IMR-90 (cell line): Measurements from ENCODE around the gene BPIFA1. TPM values are rescaled to one million over a fixed set of nuclear protein-coding genes. Genes with fewer than 3 reads are reported as not detected.

ENCODE experiments used
- ATAC-seq: fragments of 200-7000 bp; cut with Tn5 transposase; 2 replicates; pipeline ENCODE4 v1.9.1; 2020; ENCODE audit warnings: low read depth, mild to moderate bottlenecking, moderate library complexity
- BruUV-seq: library from RNA; stranded (reverse); fragments of 400-500 nt; replicated peaks from 2 replicates; lab custom pipeline; 2021; lab: Mats Ljungman, UMichigan
- CTCF ChIA-PET: fragments of 300-600 bp; formaldehyde crosslinking; extraction: SDS; loops from one replicate; lab custom pipeline; 2021; ENCODE audit warnings: antibody characterized with exemption; lab: Yijun Ruan, JAX
- POLR2A ChIA-PET: fragments of 300-600 bp; sonication (Branson Sonifier 250); formaldehyde crosslinking; loops from one replicate; lab custom pipeline; 2022; ENCODE audit warnings: antibody characterized with exemption; ENCODE audit not compliant: unreplicated experiment; lab: Charles Lee
- DNase-seq: peaks from one replicate; pipeline ENCODE4 v3.0.0; 2013
- H2AFZ ChIP-seq: replicated peaks from 2 replicates; pipeline ENCODE3; 2013; ENCODE audit warnings: low read length, mild to moderate bottlenecking; ENCODE audit not compliant: poor library complexity
- H2AK5ac ChIP-seq: 2 replicates; pipeline ENCODE4 v1.6.1; 2013; ENCODE audit warnings: low read depth, low read length, inconsistent platforms
- H2AK9ac ChIP-seq: replicated peaks from 2 replicates; pipeline ENCODE3; 2013; ENCODE audit warnings: mild to moderate bottlenecking, low read depth, low read length, moderate library complexity; ENCODE audit not compliant: poor library complexity
- H2BK120ac ChIP-seq: 2 replicates; pipeline ENCODE4 v1.6.1; 2013; ENCODE audit warnings: low read depth, low read length, inconsistent platforms
- H2BK15ac ChIP-seq: 3 replicates; pipeline ENCODE4 v1.6.1; 2013; ENCODE audit warnings: low read depth, low read length, inconsistent platforms
- H2BK20ac ChIP-seq: 2 replicates; pipeline ENCODE4 v1.6.1; 2013; ENCODE audit warnings: low read depth, mild to moderate bottlenecking, inconsistent platforms, low read length, moderate library complexity
- H2BK5ac ChIP-seq: 2 replicates; pipeline ENCODE4 v1.6.1; 2013; ENCODE audit warnings: mild to moderate bottlenecking, low read depth, low read length, inconsistent platforms; ENCODE audit not compliant: poor library complexity, severe bottlenecking
- H3K14ac ChIP-seq: replicated peaks from 2 replicates; pipeline ENCODE4 v1.6.1; 2013; ENCODE audit warnings: low read depth, low read length, inconsistent platforms
- H3K18ac ChIP-seq: 2 replicates; pipeline ENCODE4 v1.6.1; 2013; ENCODE audit warnings: low read depth, low read length, control low read depth
- H3K23ac ChIP-seq: 2 replicates; pipeline ENCODE4 v1.6.1; 2013; ENCODE audit warnings: low read depth, low read length, inconsistent platforms
- H3K27ac ChIP-seq: 2 replicates; pipeline ENCODE4 v1.5.1; 2013; ENCODE audit warnings: mild to moderate bottlenecking, control low read depth, low read length; ENCODE audit not compliant: insufficient read depth
- H3K27me3 ChIP-seq: 2 replicates; pipeline ENCODE4 v1.6.1; 2013; ENCODE audit warnings: low read length; ENCODE audit not compliant: control insufficient read depth, insufficient read depth
- H3K36me3 ChIP-seq: 2 replicates; pipeline ENCODE4 v1.6.1; 2013; ENCODE audit warnings: low read length, mixed read lengths; ENCODE audit not compliant: control insufficient read depth, insufficient read depth
- H3K4ac ChIP-seq: 2 replicates; pipeline ENCODE4 v1.6.1; 2013; ENCODE audit warnings: low read depth, low read length, inconsistent platforms
- H3K4me1 ChIP-seq: 2 replicates; pipeline ENCODE4 v1.6.1; 2013; ENCODE audit warnings: low read length, mixed read lengths; ENCODE audit not compliant: control insufficient read depth, insufficient read depth
- H3K4me2 ChIP-seq: 2 replicates; pipeline ENCODE4 v1.6.1; 2013; ENCODE audit warnings: low read depth, mild to moderate bottlenecking, control low read depth, low read length, moderate library complexity
- H3K4me3 ChIP-seq: 2 replicates; pipeline ENCODE4 v1.5.1; 2013; ENCODE audit warnings: low read depth, mild to moderate bottlenecking, control low read depth, low read length, moderate library complexity; ENCODE audit not compliant: insufficient read depth
- H3K56ac ChIP-seq: 2 replicates; pipeline ENCODE4 v1.6.1; 2013; ENCODE audit warnings: low read length, inconsistent platforms; ENCODE audit not compliant: insufficient read depth; ENCODE audit errors: extremely low read depth
- H3K79me1 ChIP-seq, 2 experiments: 2 replicates each; pipeline ENCODE4 v1.6.1; 2013; ENCODE audit warnings: low read length in 2 of 2, inconsistent platforms in 1 of 2, low read depth in 1 of 2
- H3K9ac ChIP-seq: 2 replicates; pipeline ENCODE4 v1.6.1; 2013; ENCODE audit warnings: low read depth, low read length, control low read depth
- H3K9me1 ChIP-seq: 2 replicates; pipeline ENCODE4 v1.6.1; 2013; ENCODE audit warnings: low read length, inconsistent platforms; ENCODE audit not compliant: insufficient read depth
- H3K9me3 ChIP-seq: 2 replicates; pipeline ENCODE4 v1.6.1; 2013; ENCODE audit warnings: low read length; ENCODE audit not compliant: control insufficient read depth, insufficient read depth
- H4K20me1 ChIP-seq: 2 replicates; pipeline ENCODE4 v1.6.1; 2013; ENCODE audit warnings: low read length, inconsistent platforms; ENCODE audit not compliant: insufficient read depth
- H4K5ac ChIP-seq: 2 replicates; pipeline ENCODE4 v1.6.1; 2013; ENCODE audit warnings: mild to moderate bottlenecking, low read depth, low read length, control low read depth
- H4K8ac ChIP-seq, 2 experiments: 2 replicates each; pipeline ENCODE4 v1.6.1; 2013; ENCODE audit warnings: low read depth in 2 of 2, low read length in 2 of 2, control low read depth in 1 of 2, inconsistent platforms in 1 of 2
- H4K91ac ChIP-seq: 2 replicates; pipeline ENCODE4 v1.6.1; 2013; ENCODE audit warnings: low read depth, low read length, inconsistent platforms; ENCODE audit not compliant: insufficient read depth
- BHLHE40 ChIP-seq: fragments of 150-350 bp; IDR thresholded peaks from 2 replicates; pipeline ENCODE4 v1.6.1; 2016; ENCODE audit warnings: mild to moderate bottlenecking, low read depth, low read length
- CEBPB ChIP-seq: IDR thresholded peaks from 2 replicates; pipeline ENCODE4 v1.6.1; 2012; ENCODE audit warnings: low read depth, low read length, improper control_type of control experiment
- CHD1 ChIP-seq: IDR thresholded peaks from 2 replicates; pipeline ENCODE4 v1.6.1; 2012; ENCODE audit warnings: low read depth, low read length, improper control_type of control experiment
- CTCF ChIP-seq: conservative IDR thresholded peaks from 2 replicates; pipeline ENCODE4 v1.5.1; 2012; ENCODE audit warnings: mild to moderate bottlenecking, low read depth, low read length, improper control_type of control experiment
- FOS ChIP-seq: fragments of 150-350 bp; IDR thresholded peaks from 2 replicates; pipeline ENCODE4 v1.6.1; 2016; ENCODE audit warnings: low read depth, low read length
- MAFK ChIP-seq: IDR thresholded peaks from 2 replicates; pipeline ENCODE4 v1.6.1; 2012; ENCODE audit warnings: low read depth, low read length, improper control_type of control experiment
- MAZ ChIP-seq: IDR thresholded peaks from 2 replicates; pipeline ENCODE4 v1.6.1; 2012; ENCODE audit warnings: low read depth, mild to moderate bottlenecking, low read length, improper control_type of control experiment, moderate library complexity, borderline replicate concordance
- MXI1 ChIP-seq: IDR thresholded peaks from 2 replicates; pipeline ENCODE4 v1.6.1; 2012; ENCODE audit warnings: low read depth, mild to moderate bottlenecking, low read length, moderate library complexity, borderline replicate concordance
- NFE2L2 ChIP-seq: fragments of 150-350 bp; IDR thresholded peaks from 2 replicates; pipeline ENCODE4 v1.6.1; 2016; ENCODE audit warnings: low read depth, mild to moderate bottlenecking, low read length
- POLR2A ChIP-seq: IDR thresholded peaks from 2 replicates; pipeline ENCODE4 v1.6.1; 2012; ENCODE audit warnings: mild to moderate bottlenecking, low read depth, low read length
- RAD21 ChIP-seq: IDR thresholded peaks from 2 replicates; pipeline ENCODE4 v1.6.1; 2012; ENCODE audit warnings: low read length, improper control_type of control experiment
- RCOR1 ChIP-seq: IDR thresholded peaks from 2 replicates; pipeline ENCODE4 v1.6.1; 2012; ENCODE audit warnings: mild to moderate bottlenecking, low read length, improper control_type of control experiment; ENCODE audit not compliant: insufficient replicate concordance
- RFX5 ChIP-seq: IDR thresholded peaks from 2 replicates; pipeline ENCODE4 v1.8.0; 2012; ENCODE audit warnings: low read depth, mild to moderate bottlenecking, low read length, moderate library complexity
- WGBS, 2 experiments: methylation state at CpG; one replicate each; pipeline versions ENCODE4 v1.1.5 to v1.1.7; 2013; ENCODE audit warnings: missing lambda C conversion rate in 2 of 2; ENCODE audit not compliant: insufficient read length in 1 of 2; ENCODE audit errors: extremely low coverage in 2 of 2; 5-methylcytosine and 5-hydroxymethylcytosine counted together
- dilution Hi-C: fragments of 300-500 bp; cut with HindIII; formaldehyde crosslinking; loops from one replicate; pipeline ENCODE4 v1.14.3; 2018; ENCODE audit warnings: low sequenced_read_pairs; ENCODE audit not compliant: unreplicated experiment
- in situ Hi-C: fragments of 300-500 bp; cut with MboI; formaldehyde crosslinking; loops from 3 replicates; pipeline ENCODE4 v1.14.3; 2019; ENCODE audit warnings: low sequenced_read_pairs, inconsistent platforms, mixed read lengths
- intact Hi-C: fragments of 100-400 bp; cut with micrococcal nuclease; formaldehyde crosslinking; loops from 2 replicates; pipeline ENCODE4 v1.10.0; 2022
- polyA plus RNA-seq, 3 experiments: library from polyadenylated mRNA; depleted of rRNA; stranded (reverse); fragments of >200 nt; gene quantifications; 2 replicates each; pipeline ENCODE4 v1.2.3, GENCODE V29; 2012; ENCODE audit warnings: low replicate concordance in 1 of 3
- total RNA-seq: library from RNA; depleted of rRNA; stranded (reverse); fragments of >200 nt; gene quantifications from 2 replicates; pipeline ENCODE4 v1.2.3, GENCODE V29; 2012
- TF ChIP-seq, protein P1 (sequence below): fragments of 150-350 bp; IDR thresholded peaks from 2 replicates; pipeline ENCODE4 v1.6.1; 2017; ENCODE audit warnings: mild to moderate bottlenecking, antibody characterized with exemption, low read length, low read depth

BPIFA1 gene
- total and polyA plus RNA-seq, 2 of the 4 experiments (the other 2 are of a cell fraction), result not detected

DNA sequence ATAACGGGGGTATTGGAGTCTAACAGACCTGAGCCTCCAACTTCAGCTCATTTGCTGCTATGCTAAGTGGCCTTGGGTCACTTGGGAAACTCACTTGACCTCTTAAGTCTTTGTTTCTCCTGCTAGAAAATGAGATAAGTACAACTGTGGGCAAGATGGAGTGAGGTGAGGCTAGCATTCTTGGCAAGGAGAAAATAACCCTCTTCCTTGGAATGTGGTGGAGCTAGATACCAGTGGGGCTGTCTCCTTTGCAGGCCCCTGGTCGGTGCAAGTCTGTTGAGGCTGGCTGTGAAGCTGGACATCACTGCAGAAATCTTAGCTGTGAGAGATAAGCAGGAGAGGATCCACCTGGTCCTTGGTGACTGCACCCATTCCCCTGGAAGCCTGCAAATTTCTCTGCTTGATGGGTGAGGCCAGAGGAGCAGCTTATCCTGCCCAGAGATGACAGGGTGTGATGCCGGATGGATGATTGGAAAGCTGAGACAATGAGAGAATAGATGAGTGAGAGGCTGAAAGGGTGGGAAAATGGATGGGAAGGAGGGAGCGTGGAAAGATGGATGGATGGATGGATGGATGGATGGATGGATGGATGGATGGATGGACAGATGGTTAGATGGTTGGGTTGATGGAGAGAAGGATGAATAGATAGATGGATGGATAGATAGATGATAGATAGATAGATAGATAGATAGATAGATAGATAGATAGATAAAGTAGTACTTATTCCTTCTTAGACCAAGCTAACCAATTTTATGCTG lies 4.4 kb downstream of the BPIFA1 start:
- no peak overlapping the region for H4K5ac ChIP-seq
- H3K14ac ChIP-seq, result no peak overlapping the region
- H4K91ac ChIP-seq, result no peak overlapping the region
- no peak overlapping the region for H2AFZ ChIP-seq
- H2BK120ac ChIP-seq, result no peak overlapping the region
- H2BK20ac ChIP-seq, result no peak overlapping the region
- TF ChIP-seq NFE2L2 (no peak), MXI1 (no peak), CEBPB (no peak), CHD1 (no peak), RCOR1 (no peak), RFX5 (no peak), FOS (no peak), MAFK (no peak), CTCF (no peak), BHLHE40 (no peak), RAD21 (no peak), POLR2A (no peak), MAZ (no peak)
- TF ChIP-seq, protein P1, sequence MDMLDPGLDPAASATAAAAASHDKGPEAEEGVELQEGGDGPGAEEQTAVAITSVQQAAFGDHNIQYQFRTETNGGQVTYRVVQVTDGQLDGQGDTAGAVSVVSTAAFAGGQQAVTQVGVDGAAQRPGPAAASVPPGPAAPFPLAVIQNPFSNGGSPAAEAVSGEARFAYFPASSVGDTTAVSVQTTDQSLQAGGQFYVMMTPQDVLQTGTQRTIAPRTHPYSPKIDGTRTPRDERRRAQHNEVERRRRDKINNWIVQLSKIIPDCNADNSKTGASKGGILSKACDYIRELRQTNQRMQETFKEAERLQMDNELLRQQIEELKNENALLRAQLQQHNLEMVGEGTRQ, result no peak
- no TSS peak for BruUV-seq
- H3K18ac ChIP-seq, result no peak overlapping the region
- CTCF ChIA-PET, result no interaction called here
- dilution Hi-C loops, result no loop called here
- no peaks in the 10 kb centered on the region for H3K9me1 ChIP-seq
- H3K4me1 ChIP-seq, result no peaks in the 10 kb centered on the region
- H4K20me1 ChIP-seq, result no peaks in the 10 kb centered on the region
- H2AK9ac ChIP-seq, result no peak overlapping the region
- no peak overlapping the region for H4K8ac ChIP-seq
- POLR2A ChIA-PET, result no interaction called here
- no peak overlapping the region for H3K56ac ChIP-seq
- DNase-seq (no peak), ATAC-seq (no peak)
- H3K36me3 ChIP-seq, result no peaks in the 10 kb centered on the region
- H3K4me3 ChIP-seq, result no peak overlapping the region
- no peaks in the 10 kb centered on the region for H3K79me1 ChIP-seq
- H3K27me3 ChIP-seq, result peaks cover 2% of the 10 kb centered on the region
- H3K4me2 ChIP-seq, result no peak overlapping the region
- H3K23ac ChIP-seq, result no peak overlapping the region
- no peak overlapping the region for H3K4ac ChIP-seq
- intact Hi-C loops, result no loop called here
- in situ Hi-C loops, result no loop called here
- H2AK5ac ChIP-seq, result no peak overlapping the region
- H3K9me3 ChIP-seq, result no peaks in the 10 kb centered on the region
- 38% methylated on average over 3 of the region's 4 CpGs; no CpG with 5 or more reads in 1 of the 2 experiments for WGBS, 2 experiments
- H3K9ac ChIP-seq, result no peak overlapping the region
- H3K27ac ChIP-seq, result no peak overlapping the region
- H2BK5ac ChIP-seq, result no peak overlapping the region
- no peak overlapping the region for H2BK15ac ChIP-seq
